NCI-H345 treated with DMSO at 0.1 percent for 48 hours (cell line): ENCODE data around the gene SURF1.

Experiments used
- DNase-seq: peaks from one replicate; lab custom pipeline; 2025; ENCODE audit not compliant: unreplicated experiment; lab: John Stamatoyannopoulos, UW

SURF1 gene

DNA sequence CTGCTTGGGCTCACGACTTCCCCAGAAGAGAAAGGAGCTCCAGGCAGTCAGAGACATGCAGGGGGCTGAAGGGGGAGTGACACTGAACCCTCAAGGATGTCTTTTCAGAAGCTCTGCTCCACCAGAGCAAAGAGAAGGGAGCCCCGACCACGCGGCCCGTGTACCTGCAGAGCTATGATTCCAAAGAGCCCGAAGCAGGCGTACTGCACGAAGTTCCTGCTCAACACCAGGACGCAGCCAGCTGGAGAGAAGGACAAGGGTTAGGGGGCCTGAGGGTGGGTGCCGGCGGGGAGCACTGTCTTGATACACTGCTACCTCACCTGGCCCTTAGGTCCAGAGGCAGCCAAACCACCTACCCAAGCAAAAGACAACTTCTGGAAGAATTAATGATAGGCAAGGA lies 10.1 kb upstream of the SURF1 start:
- DNase-seq, result no peak

DNA sequence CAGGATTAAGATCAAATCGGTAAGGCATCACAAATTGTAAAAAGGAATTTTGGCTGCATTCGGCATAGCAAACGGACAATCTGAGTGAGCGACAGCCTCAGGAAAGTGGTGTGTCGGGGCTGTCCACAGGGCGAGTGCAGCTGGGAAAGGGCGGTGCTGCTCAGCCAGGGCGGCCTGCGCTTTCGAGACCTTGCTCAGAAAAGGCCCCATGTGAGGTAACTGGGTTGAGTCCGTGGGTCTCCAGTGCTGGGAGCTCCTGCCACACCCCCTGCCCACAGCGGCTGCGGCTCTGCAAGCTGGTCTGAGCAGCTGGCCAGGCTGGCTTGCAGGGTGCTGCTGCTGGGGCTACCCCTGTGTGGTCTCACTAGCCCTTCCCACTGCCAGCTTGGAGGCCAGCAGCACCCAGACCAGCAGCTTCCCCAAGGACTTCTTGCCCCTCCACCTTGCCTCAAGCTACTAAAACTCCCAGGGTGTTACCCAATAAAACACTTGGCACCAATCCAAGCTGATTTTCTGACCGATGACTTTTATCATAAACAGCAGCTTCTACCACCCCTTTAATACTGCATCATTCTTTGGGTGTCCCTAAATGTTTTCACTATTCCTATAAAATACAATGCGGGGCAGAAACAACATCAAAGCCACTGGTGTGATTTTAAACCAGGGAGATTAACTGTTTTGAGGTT lies 6.2 kb upstream of the SURF1 start:
- no peak for DNase-seq

DNA sequence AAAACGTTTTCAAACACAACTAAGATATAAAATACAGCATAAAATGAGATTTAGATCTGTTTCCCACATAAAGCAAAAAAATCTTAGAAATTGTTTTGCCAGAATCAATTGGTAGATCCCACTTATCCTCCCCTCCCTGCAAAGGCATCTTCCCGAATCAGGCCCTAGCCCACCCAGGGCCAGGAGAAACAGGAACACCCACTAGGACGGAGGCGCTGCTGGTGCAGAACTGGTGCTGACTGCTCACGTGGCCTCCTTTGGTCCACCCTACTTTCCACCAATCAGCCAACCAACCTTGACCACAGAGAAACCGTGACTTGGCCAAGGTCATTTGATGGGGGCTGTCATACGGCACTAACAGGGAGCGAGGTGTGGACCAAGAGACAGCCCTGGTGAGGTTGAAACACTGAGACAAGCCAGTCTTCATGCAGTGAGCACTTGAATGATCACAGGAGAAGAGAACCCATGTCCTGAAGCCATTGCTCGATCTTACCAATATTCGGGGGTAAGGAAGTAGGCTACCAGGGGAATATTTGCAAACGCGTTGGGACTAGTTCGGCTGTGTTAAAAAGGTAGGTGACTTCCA lies 5.3 kb upstream of the SURF1 start:
- no peak for DNase-seq

DNA sequence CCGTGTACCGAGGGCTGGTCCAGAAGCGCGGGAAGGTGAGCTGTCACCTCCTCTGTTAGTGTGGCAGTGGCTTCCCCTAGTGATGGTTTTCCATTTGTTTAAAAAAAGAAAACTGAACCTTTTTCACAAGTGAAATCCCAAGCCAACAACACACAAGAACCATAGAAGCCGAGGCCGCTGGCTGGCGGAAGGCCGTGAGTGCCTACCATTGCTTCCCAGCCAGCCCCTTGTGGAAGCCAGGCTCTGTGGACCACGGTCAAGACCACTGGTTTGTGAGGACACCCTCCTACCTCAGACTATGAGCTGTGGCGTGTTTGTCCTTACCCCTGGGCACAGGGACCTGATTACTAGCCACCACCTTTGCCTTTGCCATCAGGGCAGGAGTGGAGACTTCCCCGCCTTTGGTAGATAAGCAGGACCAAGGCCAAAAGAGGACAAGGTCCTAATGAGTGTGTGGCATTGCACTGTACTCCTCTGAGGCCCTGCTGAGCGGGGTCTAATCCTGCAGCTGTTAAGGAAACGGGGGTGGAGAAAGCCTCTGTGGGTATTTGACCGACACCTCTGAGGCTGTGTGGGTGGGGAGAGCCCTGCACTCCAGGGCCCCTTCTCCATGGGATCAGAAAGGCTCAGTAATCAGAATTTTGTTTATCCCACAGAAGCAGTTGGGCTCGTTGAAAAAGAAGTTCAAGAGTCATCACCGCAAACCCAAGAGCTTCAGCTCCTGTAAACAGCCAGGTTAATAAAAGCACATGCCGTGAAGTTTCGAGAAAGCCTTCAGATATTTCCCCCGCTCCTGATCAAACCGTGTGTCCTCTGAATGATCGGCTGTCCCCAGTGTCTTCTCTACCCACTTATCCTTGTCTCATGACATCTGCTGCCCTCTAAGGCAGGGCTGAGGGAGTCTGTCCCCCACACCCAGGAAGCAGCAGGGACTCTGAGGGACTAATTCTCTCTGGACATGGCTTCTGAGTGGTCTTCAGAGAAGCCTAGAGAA lies 4.4 kb upstream of the SURF1 start:
- DNase-seq, result no peak

DNA sequence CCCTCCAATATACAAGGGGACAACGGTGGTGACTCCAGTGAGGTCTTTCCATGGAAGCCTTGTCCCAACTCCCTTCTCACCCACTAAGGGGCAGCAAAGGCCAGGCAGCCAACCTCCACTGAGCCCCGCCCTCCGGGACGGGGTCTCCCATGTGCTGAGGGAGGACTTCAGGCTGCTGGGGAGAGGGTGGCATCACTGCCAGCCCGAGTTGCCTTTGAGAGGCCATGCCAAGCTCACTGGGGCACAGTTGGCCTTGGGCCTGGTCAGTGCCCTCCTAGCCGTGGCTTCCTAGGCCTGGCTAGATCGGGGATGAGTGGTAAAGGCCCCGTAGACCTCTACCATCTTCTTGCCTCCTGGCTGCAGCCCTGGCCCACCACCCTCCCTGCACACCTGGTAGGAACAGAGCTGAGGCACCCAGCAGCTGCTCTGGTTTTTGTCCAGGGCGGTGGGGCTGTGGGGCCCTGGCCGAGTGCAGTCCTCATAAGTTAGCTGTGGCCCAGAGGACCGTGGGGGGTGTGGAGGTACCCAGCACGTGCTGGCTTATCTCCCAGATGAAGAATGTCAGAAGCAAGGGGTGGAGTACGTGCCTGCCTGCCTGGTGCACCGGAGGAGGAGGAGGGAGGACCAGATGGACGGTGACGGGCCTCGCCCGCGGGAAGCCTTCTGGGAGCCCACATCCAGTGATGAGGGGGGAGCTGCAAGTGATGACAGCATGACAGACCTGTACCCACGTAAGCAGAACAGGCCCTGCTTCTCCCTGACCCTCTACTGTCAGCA lies 3.3 kb upstream of the SURF1 start:
- no peak for DNase-seq

- no peak for DNase-seq
These were observed 1.4 kb upstream of the SURF1 start for GRCh38 chr9:133357656-133358055.

DNA sequence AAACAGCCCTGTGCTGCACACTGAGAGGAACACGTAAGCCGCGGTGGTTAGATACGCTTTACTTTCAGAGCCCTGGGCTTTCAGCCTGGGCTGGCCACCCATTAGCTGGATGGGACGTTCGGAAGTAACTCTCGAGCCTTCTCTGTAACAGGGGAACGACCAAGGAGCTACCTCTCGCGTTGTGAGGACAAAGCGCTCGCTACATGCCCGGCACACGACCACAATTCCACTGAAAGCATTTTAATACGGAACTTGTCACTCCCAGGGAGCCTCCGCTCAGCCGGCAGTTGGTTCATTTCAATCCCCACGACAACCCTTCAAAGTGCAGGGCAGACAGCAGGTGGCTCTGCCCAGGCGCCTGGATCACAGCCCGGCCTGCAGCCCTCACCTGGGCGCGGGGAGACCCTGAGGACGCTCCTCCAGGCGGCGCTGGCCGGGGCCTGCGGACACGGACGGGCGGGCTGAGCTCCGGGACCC lies 368 bp downstream of the SURF1 start:
- DNase-seq, result no peak

GRCh38 chr9:133354766-133355165 lies 1.5 kb downstream of the SURF1 start:
- DNase-seq, result no peak

GRCh38 chr9:133353548-133353947 lies 2.7 kb downstream of the SURF1 start:
- no peak for DNase-seq

- no peak for DNase-seq
These were observed 3.5 kb downstream of the SURF1 start for GRCh38 chr9:133352635-133353340.

DNA sequence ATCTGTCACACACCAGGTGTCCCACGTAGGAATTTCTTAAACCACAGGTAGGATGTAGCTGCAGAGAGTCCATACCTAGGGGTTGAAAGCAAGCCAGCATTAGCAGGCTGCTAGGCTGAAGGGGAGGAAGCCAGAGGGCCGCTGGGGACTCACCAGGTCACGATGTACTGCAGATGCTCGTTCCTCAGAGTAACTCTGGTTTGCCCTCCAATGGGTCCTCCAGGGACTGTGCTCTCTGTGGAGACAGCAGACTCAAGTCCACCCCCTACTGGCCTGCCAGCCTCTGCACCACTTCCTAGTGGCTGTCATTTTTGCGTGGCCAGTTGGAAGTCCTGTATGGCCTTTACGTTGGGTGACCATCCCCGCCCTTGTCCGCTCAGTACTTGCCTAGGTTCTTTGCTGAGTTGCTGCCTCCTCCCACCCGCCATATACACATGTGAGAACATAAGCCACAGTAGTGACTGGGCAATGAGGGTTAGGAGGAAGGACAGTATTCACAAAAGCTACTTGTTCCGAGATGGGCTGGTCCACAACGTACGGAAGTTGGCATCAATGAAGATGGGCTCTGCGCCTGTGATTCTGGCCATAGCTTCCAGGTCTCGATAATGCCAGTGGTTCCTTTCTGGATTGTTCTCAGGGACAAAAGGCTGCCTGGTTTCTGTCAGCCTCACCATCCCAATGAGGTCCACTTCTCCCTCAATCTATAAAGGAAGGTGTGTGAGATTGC lies 4.2 kb downstream of the SURF1 start:
- no peak for DNase-seq

- DNase-seq, result no peak
These were observed 4.8 kb downstream of the SURF1 start for GRCh38 chr9:133351526-133351907.

DNA sequence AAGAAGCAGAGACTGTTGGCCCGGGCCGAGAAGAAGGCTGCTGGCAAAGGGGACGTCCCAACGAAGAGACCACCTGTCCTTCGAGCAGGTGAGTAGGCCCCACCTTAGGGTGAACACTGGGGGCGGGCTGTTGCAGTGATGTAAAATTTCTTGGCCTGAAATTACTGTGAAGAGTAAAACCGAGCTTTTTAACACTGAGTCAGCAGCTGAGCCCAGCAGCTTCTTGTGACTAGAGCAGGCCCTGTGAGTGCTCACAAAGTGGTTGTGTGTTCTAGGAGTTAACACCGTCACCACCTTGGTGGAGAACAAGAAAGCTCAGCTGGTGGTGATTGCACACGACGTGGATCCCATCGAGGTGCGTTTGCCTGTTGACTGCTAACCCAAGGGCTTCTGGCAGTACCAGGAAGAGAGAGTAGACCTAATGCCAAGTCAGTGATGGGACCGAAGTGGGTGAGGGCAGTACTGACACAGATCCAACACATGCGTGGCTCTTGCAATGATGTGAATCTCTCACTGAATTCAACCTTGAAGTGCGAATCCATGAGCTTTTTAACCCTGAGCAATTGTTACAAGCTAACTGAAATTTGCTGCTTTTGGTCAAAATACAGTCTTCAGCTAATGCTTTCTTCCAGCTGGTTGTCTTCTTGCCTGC lies 6.2 kb downstream of the SURF1 start:
- DNase-seq, result no peak

- no peak for DNase-seq
These were observed 7.3 kb downstream of the SURF1 start for GRCh38 chr9:133348718-133349573.

DNA sequence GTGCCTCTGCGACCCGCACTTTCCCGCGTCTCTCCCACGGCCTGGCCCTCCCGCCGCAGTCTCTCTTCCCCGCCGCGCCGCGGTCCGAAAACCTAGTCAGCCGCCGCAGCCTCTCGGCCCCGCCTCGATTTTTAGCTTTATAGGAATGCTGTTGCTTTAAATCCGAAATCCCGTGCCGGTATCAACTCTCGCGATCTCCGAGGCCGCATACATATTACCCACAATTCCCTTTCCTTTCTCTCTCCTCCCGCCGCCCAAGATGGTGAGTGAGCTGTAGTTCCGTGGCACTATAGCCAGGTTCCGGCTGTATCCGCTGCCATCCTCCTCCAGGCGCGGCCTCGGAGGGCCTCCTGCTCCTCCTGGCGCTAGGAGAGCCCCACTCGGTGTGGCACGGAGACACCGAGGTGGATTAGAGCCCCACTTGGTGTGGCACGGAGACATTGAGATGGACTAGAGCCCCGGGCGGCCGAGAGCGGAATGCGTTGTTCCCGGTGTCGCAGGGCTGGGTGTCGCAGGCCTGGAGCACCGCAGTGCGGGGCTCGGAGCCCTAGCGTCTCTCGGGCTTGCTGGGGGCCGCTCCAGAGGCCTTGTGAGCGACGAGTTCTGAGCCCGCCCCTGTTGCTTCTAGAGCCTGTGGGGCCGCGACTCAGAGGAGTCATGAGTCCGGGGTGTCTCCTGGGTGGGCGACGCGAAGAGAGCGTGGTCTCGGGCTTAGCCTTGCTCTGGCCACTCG lies 8.1 kb downstream of the SURF1 start, which contains the start of the genes MED22 and RPL7A:
Gene MED22 (minus strand): TSS at position 147 of the 733 bp plus-strand sequence. CDS start 1,469 bp downstream, outside the sequence.
Gene RPL7A (plus strand): TSS at position 234 of the 733 bp plus-strand sequence. CDS start 26 bp downstream, at position 260.
- DNase-seq, result peak; percentile 88

GRCh38 chr9:133347515-133347984 lies 8.7 kb downstream of the SURF1 start:
- DNase-seq, result peak; percentile 11
